RKO (cell line): ENCODE measurements around the gene LYRM4.

ENCODE experiments used
- DNase-seq: peaks from one replicate; pipeline ENCODE4 v3.0.0-alpha.2; 2016; ENCODE audit warnings: low spot score

LYRM4 gene

GRCh38 chr6:5246141-5247097 is 14.3 kb downstream of the LYRM4 start:
- DNase-seq, result no peak

- no peak for DNase-seq
Observed at GRCh38 chr6:5243069-5243468, 17.7 kb downstream of the LYRM4 start.

DNA sequence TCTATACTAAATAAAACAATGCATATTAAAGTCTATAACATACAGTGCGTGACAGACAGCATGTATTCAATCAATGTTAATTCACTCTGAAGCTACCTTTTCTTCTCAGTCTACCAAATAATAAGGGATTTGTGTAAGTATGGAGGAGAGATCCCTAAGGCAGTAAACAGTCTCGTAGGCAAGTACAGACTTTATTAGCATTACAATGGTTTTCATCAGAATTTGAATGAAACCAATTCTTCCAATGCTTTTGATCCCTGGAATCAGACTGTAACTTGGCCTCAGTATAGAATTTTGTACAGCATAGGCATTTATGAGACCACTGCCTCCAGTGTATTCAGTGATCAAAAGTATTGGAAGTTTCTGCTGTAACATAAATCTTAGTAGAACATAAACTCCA is 19.5 kb downstream of the LYRM4 start:
- no peak for DNase-seq

DNA sequence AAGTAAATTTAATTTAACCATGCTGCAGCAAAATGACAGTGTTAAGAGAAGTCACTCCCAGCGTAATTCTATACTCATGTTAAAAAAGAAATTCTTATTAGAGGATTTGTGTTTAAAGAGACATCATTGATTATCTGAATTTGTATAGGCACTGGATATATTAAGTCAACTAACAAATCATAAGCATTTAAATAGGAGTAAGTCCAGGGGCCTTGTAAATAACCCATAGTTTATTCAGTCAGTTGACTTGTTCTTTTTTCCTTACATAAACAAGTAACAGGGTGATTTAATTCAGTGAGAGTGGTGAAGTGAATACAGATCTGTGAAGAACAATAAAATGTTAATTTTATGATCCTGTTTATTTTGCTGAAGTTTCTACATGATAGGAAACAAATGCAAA is 22.4 kb downstream of the LYRM4 start:
- no peak for DNase-seq

DNA sequence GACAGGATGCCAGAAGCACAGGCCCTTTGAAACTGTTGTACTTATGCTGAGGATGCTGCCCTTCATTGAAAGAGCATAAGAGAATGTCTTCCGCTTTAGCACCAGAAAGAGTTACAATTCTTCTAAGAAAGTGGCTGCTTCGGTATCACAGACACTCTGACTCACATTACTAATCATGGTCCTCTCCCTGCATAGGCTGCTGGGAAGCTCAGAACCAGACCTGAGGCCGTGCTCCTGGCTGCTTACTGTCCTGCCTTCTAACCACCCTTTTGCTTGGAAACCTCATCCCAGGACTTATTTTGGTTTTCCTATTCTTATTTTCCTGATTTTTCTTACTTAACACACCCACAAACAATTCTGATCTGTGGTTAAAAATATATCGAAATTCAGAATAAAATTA is 22.9 kb downstream of the LYRM4 start:
- DNase-seq, result no peak

- DNase-seq, result no peak
Observed at GRCh38 chr6:5235830-5236229, 24.9 kb downstream of the LYRM4 start.

- no peak for DNase-seq
Observed at GRCh38 chr6:5234874-5235273, 25.9 kb downstream of the LYRM4 start.

DNA sequence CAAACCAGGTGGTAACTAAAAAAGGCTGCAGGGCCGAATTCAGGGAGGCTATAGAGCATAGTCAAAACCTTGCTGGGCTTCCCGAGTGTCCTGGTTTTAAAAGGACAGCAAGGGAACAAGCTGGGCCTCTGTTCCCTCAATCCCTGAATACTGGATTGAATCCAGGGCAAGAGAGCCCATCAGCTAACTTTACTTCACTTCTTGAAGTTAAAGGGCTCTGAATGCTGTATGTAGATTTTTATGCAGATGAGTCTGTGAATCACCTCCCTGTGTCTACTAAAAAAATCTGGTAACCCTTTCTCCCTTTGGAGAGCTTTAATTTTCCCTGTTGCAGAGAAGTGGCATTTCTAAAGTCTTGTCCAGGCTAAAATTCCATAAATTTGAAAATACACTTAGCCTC is 29.5 kb downstream of the LYRM4 start:
- DNase-seq, result no peak

- DNase-seq, result no peak
Observed at GRCh38 chr6:5230081-5230480, 30.7 kb downstream of the LYRM4 start.

GRCh38 chr6:5229356-5229755 is 31.4 kb downstream of the LYRM4 start:
- DNase-seq, result no peak

GRCh38 chr6:5223309-5223708 is 37.4 kb downstream of the LYRM4 start:
- no peak for DNase-seq

GRCh38 chr6:5220443-5220842 is 40.3 kb downstream of the LYRM4 start:
- no peak for DNase-seq

DNA sequence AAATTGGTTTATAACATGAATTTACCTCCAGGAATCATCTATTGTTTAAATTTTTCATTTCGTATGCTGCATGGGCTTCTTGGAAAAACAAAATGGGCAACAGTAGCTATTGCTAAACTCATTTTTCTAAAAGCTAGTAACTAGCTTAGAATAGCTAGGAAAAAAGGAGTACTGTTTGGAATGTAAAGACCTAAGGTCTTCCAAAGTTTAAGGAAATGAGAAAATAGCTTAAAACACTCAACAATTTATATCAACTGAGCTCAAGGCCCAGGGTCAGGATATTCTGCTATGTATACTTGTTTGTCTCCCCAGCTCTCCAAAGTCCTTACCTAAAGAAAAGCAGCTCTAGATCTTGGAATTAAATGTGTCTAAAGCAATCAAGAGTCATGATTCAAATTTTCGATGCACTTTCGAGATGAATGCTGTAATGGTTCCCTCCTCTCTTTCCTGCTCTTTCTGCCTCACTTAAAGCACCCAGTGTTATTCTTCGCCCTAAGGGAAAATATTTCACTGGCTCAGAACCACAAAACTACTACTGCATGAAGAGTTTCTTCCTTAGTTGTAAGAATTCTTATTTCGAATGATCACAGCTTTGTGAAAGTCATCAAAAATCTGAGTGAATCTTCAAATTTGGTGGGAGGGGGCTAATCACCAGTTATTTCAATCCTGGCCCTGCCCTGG is 41.6 kb downstream of the LYRM4 start:
- DNase-seq, result no peak

GRCh38 chr6:5217356-5217755 is 43.4 kb downstream of the LYRM4 start:
- DNase-seq, result no peak

- DNase-seq, result no peak
Observed at GRCh38 chr6:5215799-5216198, 45.0 kb downstream of the LYRM4 start.

- DNase-seq, result no peak
Observed at GRCh38 chr6:5215159-5215558, 45.6 kb downstream of the LYRM4 start.

DNA sequence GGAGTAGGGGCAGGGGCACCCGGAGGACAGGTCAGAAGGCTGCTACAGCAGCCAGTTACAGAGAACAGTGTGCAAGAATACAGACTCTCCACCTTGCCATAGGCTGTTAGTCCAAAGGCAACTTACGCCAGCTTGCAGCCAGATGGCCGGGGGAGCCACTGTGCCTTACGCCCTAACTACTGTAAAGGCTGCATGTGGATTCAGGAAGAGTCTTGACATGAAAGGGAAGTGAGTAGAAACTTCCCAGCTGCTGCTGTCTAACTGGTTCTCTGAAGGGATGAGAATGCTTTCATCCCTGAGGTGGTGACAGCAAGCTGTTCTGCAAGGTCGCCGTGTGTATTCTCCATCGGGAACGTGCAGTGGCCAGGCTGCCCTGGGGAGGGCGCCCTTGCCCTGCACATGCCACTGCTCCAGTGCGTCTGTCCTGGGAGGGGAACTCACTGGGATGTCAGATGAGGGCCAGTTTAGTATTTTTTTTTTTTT is 46.1 kb downstream of the LYRM4 start:
- no peak for DNase-seq

DNA sequence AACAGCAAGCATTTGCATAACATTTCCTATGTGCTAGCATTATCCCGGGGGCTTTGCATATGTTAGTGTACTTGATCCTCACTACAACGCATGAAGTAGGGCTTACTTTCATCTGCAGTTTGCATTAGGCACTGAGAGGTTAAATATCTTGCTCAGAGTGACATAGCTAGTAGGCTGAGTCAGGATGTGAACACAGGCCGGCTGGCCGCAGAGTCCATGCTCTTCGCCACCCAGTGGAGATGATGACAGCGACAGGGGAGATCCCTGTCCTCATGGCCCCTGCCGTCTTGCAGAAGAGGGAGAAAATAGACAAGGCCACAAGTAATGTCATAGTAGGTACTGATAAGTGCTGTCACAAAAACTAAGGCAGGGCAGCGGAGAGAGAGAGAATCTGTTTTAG is 46.9 kb downstream of the LYRM4 start:
- peak; percentile 22 for DNase-seq

- no peak for DNase-seq
Observed at GRCh38 chr6:5211492-5211891, 49.3 kb downstream of the LYRM4 start.

DNA sequence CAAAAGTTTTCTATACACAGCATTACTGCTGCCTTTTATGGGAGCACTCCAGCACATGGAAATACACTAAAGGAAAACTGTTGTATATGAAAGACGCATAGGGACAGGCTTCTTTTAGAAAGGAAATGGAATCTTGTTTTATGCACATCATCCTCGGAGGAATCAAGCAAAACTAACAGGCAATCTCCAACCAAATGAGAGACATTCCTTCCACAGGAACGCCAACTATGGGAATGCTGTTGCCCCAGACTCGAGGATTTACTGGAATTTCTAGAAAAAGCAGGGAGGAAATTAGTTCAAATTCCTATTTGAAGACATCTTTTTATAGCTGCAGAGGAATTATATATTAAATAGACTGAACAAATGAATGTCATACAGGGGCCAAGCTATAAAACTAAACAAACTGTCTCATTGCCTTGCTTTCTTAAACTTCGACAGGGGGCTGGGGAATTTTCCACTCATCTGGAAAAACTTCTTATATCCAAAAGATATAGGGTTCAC is 52.2 kb downstream of the LYRM4 start:
- no peak for DNase-seq

GRCh38 chr6:5208057-5208456 is 52.7 kb downstream of the LYRM4 start:
- no peak for DNase-seq

DNA sequence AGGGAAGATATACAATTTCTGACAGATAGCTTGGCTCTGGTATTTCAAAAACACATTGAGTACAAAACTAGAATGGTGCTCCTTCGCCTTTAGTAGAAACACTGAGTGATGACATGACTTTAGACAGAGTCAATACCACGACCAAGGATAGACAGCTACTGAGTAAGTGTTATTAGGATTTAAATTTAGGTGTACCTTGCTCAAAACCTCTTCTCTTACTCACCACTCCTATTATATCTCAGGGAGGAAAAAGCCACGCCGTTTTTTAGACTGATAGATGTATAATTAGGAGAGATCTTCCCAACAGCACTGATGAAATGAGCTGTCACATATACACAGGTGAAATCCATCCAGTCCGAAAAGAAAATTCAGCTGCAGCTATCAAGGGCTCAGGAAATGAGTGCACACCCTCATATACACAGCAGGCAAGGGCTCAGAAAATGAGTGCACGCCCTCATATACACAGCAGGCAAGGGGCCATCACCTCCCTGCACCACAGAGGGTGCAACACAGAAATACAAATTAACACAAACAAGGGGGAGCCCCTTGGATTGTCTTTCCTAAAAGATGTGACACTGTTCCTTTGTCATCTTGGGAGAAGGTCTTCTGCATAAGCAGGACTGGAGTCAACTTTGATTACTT is 53.7 kb downstream of the LYRM4 start:
- no peak for DNase-seq
